Gastrocnemius medialis (tissue), 4 donors: ENCODE data around the gene HINFP.

Experiments used
- POLR2A ChIP-seq, 2 donors: fragments of 450-650 bp; IDR thresholded peaks; one replicate each; pipeline ENCODE4 v1.6.1; 2017; ENCODE audit warnings: antibody characterized with exemption in 2 of 2, mild to moderate bottlenecking in 2 of 2, moderate library complexity in 2 of 2
- TF ChIP-seq, protein P1 (sequence below), 5 experiments: fragments of 450-650 bp in 3 of 5; fragments of 200-600 bp in 2 of 5; sonication (generic) in 2 of 5; IDR thresholded peaks in 4 of 5; conservative IDR thresholded peaks in 1 of 5; 1 replicate in 4 of 5; 2 replicates in 1 of 5; pipeline ENCODE4 v1.5.1; 2016 to 2019; ENCODE audit warnings: antibody characterized with exemption in 5 of 5, mild to moderate bottlenecking in 3 of 5, moderate library complexity in 3 of 5

GRCh38 chr11:119130662-119131061 is 9.3 kb downstream of the HINFP start:
- TF ChIP-seq, protein P1, sequence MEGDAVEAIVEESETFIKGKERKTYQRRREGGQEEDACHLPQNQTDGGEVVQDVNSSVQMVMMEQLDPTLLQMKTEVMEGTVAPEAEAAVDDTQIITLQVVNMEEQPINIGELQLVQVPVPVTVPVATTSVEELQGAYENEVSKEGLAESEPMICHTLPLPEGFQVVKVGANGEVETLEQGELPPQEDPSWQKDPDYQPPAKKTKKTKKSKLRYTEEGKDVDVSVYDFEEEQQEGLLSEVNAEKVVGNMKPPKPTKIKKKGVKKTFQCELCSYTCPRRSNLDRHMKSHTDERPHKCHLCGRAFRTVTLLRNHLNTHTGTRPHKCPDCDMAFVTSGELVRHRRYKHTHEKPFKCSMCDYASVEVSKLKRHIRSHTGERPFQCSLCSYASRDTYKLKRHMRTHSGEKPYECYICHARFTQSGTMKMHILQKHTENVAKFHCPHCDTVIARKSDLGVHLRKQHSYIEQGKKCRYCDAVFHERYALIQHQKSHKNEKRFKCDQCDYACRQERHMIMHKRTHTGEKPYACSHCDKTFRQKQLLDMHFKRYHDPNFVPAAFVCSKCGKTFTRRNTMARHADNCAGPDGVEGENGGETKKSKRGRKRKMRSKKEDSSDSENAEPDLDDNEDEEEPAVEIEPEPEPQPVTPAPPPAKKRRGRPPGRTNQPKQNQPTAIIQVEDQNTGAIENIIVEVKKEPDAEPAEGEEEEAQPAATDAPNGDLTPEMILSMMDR (IDR thresholded peaks at IDR 0.05 in 4 of 5, conservative IDR thresholded peaks at IDR 0.05 in 1 of 5) = no peak
- no peak for TF ChIP-seq POLR2A (IDR thresholded peaks at IDR 0.05)
